Measurements from ENCODE around the gene NADK. TPM values are rescaled to one million over a fixed set of nuclear protein-coding genes. Genes with fewer than 3 reads are reported as not detected.

Gene NADK, protein sequence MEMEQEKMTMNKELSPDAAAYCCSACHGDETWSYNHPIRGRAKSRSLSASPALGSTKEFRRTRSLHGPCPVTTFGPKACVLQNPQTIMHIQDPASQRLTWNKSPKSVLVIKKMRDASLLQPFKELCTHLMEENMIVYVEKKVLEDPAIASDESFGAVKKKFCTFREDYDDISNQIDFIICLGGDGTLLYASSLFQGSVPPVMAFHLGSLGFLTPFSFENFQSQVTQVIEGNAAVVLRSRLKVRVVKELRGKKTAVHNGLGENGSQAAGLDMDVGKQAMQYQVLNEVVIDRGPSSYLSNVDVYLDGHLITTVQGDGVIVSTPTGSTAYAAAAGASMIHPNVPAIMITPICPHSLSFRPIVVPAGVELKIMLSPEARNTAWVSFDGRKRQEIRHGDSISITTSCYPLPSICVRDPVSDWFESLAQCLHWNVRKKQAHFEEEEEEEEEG
- polyA plus RNA-seq (2011; rRNA removed) = 37.8 and 39.8 TPM in 2 replicates
- 28.3 and 35.4 TPM in 2 replicates for polyA minus RNA-seq (2011; rRNA and poly(A)+ RNA removed)

GRCh38 chr1:1777950-1778662, at the start of gene NADK:
NADK (minus strand) TSS chr1:1778470; CDS start chr1:1765406, 13,064 bp downstream.
- Histone ChIP-seq H3K9me3 (ENCODE audit: control insufficient read depth, insufficient read depth, low read length) (no peaks in the 10 kb centered on the region; the same call in 1 of the 2 replicates), H3K27ac (ENCODE audit: low read depth, low read length) (no peak within 1 kb of the TSS), H3K27me3 (ENCODE audit: control insufficient read depth, insufficient read depth, low read length) (no peaks in the 10 kb centered on the region), H3K4me3 (ENCODE audit: low read depth, low read length) (peak within 1 kb of the TSS; percentile 80)
- ChIA-PET CTCF (interaction anchor here (1.2 kb wide), 1 partner anchor 127 kb away, joined by 3 read pairs; no protein-coding TSS in a partner anchor), POLR2A (no interaction called here)
- TF ChIP-seq, protein P1, sequence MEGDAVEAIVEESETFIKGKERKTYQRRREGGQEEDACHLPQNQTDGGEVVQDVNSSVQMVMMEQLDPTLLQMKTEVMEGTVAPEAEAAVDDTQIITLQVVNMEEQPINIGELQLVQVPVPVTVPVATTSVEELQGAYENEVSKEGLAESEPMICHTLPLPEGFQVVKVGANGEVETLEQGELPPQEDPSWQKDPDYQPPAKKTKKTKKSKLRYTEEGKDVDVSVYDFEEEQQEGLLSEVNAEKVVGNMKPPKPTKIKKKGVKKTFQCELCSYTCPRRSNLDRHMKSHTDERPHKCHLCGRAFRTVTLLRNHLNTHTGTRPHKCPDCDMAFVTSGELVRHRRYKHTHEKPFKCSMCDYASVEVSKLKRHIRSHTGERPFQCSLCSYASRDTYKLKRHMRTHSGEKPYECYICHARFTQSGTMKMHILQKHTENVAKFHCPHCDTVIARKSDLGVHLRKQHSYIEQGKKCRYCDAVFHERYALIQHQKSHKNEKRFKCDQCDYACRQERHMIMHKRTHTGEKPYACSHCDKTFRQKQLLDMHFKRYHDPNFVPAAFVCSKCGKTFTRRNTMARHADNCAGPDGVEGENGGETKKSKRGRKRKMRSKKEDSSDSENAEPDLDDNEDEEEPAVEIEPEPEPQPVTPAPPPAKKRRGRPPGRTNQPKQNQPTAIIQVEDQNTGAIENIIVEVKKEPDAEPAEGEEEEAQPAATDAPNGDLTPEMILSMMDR (IDR thresholded peaks at IDR 0.05; ENCODE audit: low read depth, low read length) = no peak
- DNase-seq (ENCODE audit: low read depth, low spot score) = no peak

GRCh38 chr1:1827089-1827848, 49.0 kb upstream of the NADK start:
- CTCF ChIA-PET = interaction anchor here (0.6 kb wide), 1 partner anchor 43 kb away, joined by 6 read pairs; no protein-coding TSS in a partner anchor
- Histone ChIP-seq H3K4me3 (ENCODE audit: low read depth, low read length) (no peak overlapping the region), H3K27ac (ENCODE audit: low read depth, low read length) (peak overlapping the region; percentile 39), H3K27me3 (ENCODE audit: control insufficient read depth, insufficient read depth, low read length) (no peaks in the 10 kb centered on the region), H3K9me3 (ENCODE audit: control insufficient read depth, insufficient read depth, low read length) (no peaks in the 10 kb centered on the region)
- POLR2A ChIA-PET = no interaction called here
- DNase-seq (ENCODE audit: low read depth, low spot score) = no peak
- TF ChIP-seq, protein P1 (IDR thresholded peaks at IDR 0.05; ENCODE audit: low read depth, low read length) = no peak

DNA sequence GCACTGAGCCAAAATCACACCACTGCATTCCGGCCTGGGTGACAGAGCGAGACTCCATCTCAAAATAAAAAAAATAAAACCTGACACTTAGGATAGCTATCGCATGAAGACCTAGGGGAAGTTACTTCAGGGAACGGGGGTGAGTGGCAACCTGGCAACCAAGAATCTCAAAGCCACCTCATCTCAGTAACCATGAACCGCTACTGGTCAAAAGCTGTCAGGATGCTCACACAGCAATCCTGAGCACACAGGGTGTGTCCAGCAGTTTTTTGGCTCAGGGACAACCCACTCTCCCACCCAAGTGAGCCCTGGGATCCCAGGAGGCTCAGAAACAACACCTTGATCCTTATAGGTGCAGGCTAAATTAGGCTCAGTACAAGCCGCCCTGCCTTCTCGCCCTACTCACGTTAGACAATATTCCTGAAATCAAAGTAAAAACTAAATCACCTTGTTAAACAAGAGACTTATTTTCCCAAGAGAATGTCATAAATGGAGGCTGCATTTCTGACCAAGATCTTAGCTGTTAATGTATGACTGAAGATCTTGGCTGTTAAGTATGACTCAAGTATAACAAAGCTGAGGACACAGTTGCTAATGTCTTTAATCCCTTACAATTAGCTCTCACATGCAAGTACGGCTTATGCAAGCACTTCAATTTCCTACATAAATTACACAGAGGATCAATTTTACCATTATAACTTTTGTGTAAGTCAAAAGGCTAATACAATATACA, 48.3 kb upstream of the NADK start:
- Histone ChIP-seq H3K9me3 (ENCODE audit: control insufficient read depth, insufficient read depth, low read length) (no peaks in the 10 kb centered on the region), H3K27me3 (ENCODE audit: control insufficient read depth, insufficient read depth, low read length) (no peaks in the 10 kb centered on the region), H3K4me3 (ENCODE audit: low read depth, low read length) (no peak overlapping the region), H3K27ac (ENCODE audit: low read depth, low read length) (no peak overlapping the region)
- ChIA-PET POLR2A (no interaction called here), CTCF (interaction anchor here (0.6 kb wide), 1 partner anchor 43 kb away, joined by 6 read pairs; no protein-coding TSS in a partner anchor)
- TF ChIP-seq, protein P1 (IDR thresholded peaks at IDR 0.05; ENCODE audit: low read depth, low read length) = no peak
- DNase-seq (ENCODE audit: low read depth, low spot score) = no peak

GRCh38 chr1:1825217-1825616, 46.9 kb upstream of the NADK start:
- H3K27ac ChIP-seq (ENCODE audit: low read depth, low read length) = no peak overlapping the region
- no peak overlapping the region for H3K4me3 ChIP-seq (ENCODE audit: low read depth, low read length)
- TF ChIP-seq, protein P1 (IDR thresholded peaks at IDR 0.05; ENCODE audit: low read depth, low read length) = no peak
- DNase-seq (ENCODE audit: low read depth, low spot score) = no peak
- ChIA-PET CTCF (no interaction called here), POLR2A (no interaction called here)
- H3K9me3 ChIP-seq (ENCODE audit: control insufficient read depth, insufficient read depth, low read length) = no peaks in the 10 kb centered on the region
- no peaks in the 10 kb centered on the region for H3K27me3 ChIP-seq (ENCODE audit: control insufficient read depth, insufficient read depth, low read length)

Data from AG04450 (cell line).